HG03159 (cell line): ENCODE measurements around the gene C3AR1.
"Not testable (repeated sequence)": the region's sequence is repeated elsewhere in the genome, so short reads cannot be mapped to it uniquely, and the experiment has no call there.

ENCODE experiments used
- ATAC-seq: cut with Tn5 transposase; IDR thresholded peaks from one replicate; pipeline ENCODE4 v1.9.1; 2021; ENCODE audit warnings: mild to moderate bottlenecking, moderate library complexity; ENCODE audit not compliant: unreplicated experiment

C3AR1 gene

GRCh38 chr12:8031017-8031416 lies 35.1 kb downstream of the C3AR1 start:
- ATAC-seq, result not testable (repeated sequence)

GRCh38 chr12:8030189-8030588 lies 36.0 kb downstream of the C3AR1 start:
- no peak for ATAC-seq

- ATAC-seq, result no peak
Measured at GRCh38 chr12:8028267-8028666, 37.9 kb downstream of the C3AR1 start.

- ATAC-seq, result no peak
Measured at GRCh38 chr12:8027856-8028255, 38.3 kb downstream of the C3AR1 start.

- ATAC-seq, result peak; percentile 99
Measured at GRCh38 chr12:8026291-8026900, 39.8 kb downstream of the C3AR1 start.

GRCh38 chr12:8018666-8019581 lies 47.2 kb downstream of the C3AR1 start:
- no peak for ATAC-seq

- not testable (repeated sequence) for ATAC-seq
Measured at GRCh38 chr12:8018213-8018612, 47.9 kb downstream of the C3AR1 start.

- ATAC-seq, result no peak
Measured at GRCh38 chr12:8014836-8015235, 51.3 kb downstream of the C3AR1 start.

- ATAC-seq, result no peak
Measured at GRCh38 chr12:8012651-8013309, 53.4 kb downstream of the C3AR1 start.

GRCh38 chr12:8011331-8011730 lies 54.8 kb downstream of the C3AR1 start:
- ATAC-seq, result no peak
